UCSD-AML1 (cell line): ENCODE results near the gene KLHL14.

ENCODE experiments used
- DNase-seq: peaks from one replicate; lab custom pipeline; 2025; ENCODE audit not compliant: unreplicated experiment; lab: John Stamatoyannopoulos, UW

KLHL14 gene

DNA sequence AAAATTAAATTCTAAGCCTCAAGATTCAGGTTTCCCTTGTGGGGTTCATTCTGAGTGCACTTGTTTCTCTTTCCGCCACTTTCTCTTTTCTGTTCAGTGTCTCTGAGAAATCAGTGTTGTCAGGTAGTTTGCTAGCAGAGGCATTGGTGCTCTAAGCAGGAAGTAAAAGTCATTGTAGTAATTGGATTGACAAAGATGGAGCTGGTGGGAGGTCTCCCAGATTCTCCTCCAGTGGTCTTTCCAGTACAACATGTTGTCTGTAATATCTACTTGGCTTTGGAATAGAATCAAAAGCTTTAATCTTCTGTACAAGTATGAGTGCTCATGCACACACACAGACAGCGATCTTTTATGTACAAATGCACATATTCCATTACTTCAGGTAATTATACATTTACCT lies 135.6 kb downstream of the KLHL14 start:
- DNase-seq = no peak

GRCh38 chr18:32634876-32635431 lies 137.9 kb downstream of the KLHL14 start:
- no peak for DNase-seq

- no peak for DNase-seq
Measured at GRCh38 chr18:32629981-32630700, 142.7 kb downstream of the KLHL14 start.

DNA sequence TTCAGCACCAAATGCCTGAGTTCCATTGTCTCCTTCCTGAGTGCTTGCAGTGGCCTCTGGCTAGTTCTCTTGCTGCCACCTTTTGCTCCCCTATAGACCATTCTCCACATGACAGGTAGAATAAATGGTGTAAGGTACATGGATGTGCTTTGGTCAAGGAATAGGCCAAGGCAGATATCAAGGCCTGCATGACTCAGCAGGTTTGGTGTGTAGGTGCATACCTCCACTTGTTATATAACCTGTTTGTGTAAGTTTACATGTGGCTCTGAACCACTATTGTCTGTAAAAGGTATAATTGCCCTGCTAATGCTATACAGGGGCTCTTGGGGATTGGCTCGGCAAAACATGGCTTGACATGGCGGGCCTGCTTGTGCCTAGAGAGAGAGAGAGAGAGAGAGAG lies 143.5 kb downstream of the KLHL14 start:
- DNase-seq = no peak

- no peak for DNase-seq
Measured at GRCh38 chr18:32624182-32624723, 148.6 kb downstream of the KLHL14 start.

- no peak for DNase-seq
Measured at GRCh38 chr18:32623563-32623962, 149.3 kb downstream of the KLHL14 start.
